Esophagus squamous epithelium (tissue), 4 donors: Measurements from ENCODE around the gene SPSB1.

Experiments used
- CTCF ChIP-seq, 6 experiments: fragments of 450-650 bp in 4 of 6; fragments of 200-600 bp in 2 of 6; sonication (generic) in 2 of 6; IDR thresholded peaks; one replicate each; pipeline ENCODE4 v1.5.1; 2016 to 2019; ENCODE audit warnings: antibody characterized with exemption in 6 of 6, mild to moderate bottlenecking in 4 of 6, moderate library complexity in 4 of 6
- POLR2A ChIP-seq, 4 donors: fragments of 450-650 bp; IDR thresholded peaks; one replicate each; pipeline ENCODE4 v1.6.1; 2017; ENCODE audit warnings: antibody characterized with exemption in 4 of 4, mild to moderate bottlenecking in 4 of 4, moderate library complexity in 3 of 4

GRCh38 chr1:9356829-9357466 is 64.3 kb downstream of the SPSB1 start:
- TF ChIP-seq CTCF (IDR thresholded peaks at IDR 0.05) (no peak), POLR2A (IDR thresholded peaks at IDR 0.05) (no peak)
